Measurements from ENCODE around the gene SLC44A4.
"Not testable (repeated sequence)": the region's sequence is repeated elsewhere in the genome, so short reads cannot be mapped to it uniquely, and the experiment has no call there.

The SLC44A4 gene

DNA sequence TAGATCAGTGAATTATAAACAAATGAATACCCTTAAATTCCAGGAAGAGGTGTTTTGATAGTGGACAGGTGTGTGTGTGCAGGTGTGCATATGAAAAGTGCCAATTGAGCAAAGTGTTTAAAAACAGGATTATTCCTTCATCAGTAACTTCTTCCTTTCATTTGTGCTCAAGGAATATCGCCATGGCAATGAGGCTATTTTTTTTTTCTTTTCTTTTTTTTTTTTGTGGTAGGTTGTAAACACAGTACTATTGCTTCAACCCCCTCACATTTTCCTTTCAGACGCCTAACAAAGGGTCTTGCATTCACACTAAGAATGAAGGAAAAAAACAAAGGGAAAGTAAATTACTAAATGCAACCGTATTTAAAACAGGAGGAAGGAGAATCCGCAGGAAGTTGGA, 53.2 kb downstream of the SLC44A4 start:
- DNase-seq, result no peak

- DNase-seq, result not testable (repeated sequence)
Measured at GRCh38 chr6:31823592-31824196, 55.1 kb downstream of the SLC44A4 start.

DNA sequence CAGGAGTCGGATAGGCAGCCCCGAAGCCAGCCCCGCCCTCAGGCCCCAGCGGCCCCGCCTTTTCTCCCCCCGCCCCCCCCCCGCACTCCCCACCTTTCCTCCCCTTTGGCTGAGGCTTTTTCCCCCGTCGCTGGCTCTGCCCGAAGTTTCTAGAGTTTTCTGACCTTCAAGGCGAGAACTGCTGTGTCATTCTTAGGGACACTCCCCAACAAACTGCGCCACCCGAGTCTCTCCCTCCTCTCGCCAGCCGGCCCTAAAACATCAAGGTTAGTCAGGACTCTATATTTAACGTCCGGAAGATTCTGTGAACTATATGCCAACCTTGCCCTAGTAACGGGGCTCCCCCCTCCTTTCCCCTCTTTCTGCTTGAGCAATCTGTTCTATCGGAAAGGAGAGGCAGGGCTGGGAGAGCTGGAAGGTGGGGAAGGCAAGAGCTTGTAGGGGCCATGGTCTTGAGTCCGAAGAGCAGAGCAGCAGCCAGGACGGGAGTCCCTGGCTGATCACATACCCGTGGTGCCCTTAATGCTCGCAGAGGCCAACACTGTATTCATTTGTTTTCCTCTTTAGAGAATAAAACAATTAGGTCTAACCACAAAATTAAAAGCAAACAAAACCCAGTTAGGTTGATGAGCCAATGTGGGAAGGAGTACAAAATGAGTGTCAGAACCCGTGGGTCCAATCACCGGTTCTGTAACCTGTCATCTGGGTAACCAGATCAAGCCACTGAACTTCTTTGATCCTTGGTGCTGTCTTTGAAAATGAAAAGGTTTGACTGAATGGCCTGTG, 56.6 kb downstream of the SLC44A4 start:
- peak; percentile 52 for DNase-seq

DNA sequence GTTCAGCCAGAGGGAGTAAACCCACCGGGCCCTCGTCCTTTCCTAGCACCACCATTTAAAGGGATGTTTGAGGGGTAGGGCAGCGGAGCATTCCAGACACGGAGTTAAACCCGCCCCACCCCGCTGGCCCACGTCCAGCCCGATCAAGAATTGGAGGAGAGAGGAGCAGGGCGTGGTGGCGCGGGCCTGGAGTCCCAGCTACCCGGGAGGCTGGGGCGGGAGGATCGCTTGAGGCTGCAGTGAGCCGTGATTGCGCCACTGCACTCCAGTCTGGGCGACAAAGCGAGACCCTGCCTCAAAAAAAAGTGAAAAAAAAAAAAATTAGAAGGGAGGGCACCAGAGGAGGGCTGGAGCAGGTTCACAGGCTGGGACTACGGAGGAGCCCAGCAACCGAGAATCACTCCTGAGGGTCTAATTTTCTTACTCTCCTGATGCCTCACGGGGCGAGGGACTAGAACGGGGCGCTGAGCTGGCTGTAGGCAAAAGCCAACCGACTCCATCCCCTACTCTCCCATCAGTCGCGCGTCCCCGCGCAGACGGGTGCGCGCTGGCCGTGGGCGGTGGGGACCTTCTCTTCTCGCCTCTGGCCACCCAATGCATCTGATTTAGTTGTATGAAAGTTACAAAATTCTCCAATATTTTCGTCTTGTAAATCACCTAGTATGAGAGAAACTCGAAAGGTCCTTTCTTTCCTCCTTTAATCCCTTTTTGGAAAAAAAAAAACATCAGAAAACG, 57.3 kb downstream of the SLC44A4 start:
- DNase-seq, result peak; percentile 41

GRCh38 chr6:31820399-31820798, 58.4 kb downstream of the SLC44A4 start:
- DNase-seq, result not testable (repeated sequence)

DNA sequence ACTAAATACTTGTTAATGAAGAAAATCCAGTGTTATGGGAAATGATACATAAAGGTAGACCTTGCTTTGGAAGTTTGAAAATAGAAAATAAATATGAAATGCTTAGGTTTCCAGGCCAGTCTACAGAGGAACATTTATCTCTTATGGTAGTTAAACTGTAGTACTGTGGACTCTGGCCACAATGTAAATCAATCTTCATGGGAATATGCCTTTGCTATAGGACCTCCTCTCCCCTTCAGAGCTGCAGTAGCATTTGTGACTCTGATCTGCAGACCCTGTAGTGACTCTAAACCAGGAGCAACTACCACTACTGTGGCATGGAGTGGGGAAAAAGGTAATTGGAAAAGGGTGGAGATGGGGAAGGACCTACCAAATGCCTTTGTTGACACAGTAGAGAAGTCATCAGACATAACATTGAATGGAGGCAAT, 58.9 kb downstream of the SLC44A4 start:
- no peak for DNase-seq

DNA sequence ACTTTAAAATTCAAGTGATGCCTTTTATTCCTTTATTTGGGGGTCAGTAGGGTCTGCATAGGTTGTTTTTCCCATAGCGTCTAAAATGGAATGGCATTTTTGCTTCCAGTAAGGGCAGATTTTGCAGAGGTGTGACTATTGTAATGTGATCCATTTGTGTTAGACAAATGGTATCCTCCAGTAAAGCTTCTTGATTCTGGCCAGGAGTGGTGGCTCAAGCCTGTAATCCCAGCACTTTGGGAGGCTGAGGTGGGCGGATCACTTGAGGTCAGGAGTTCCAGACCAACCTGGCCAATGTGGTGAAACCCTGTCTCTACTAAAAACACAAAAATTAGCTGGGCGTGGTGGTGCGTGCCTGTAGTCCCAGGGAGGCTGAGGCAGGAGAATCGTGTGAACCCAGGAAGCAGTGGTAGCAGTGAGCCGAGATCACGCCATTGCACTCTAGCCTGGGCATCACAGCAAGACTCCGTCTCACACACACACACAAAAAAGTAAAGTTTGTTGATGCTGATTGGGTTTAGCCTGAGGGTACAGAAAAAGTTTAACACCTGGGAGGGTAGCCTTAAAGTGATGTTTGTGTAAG, 60.8 kb downstream of the SLC44A4 start:
- not testable (repeated sequence) for DNase-seq

DNA sequence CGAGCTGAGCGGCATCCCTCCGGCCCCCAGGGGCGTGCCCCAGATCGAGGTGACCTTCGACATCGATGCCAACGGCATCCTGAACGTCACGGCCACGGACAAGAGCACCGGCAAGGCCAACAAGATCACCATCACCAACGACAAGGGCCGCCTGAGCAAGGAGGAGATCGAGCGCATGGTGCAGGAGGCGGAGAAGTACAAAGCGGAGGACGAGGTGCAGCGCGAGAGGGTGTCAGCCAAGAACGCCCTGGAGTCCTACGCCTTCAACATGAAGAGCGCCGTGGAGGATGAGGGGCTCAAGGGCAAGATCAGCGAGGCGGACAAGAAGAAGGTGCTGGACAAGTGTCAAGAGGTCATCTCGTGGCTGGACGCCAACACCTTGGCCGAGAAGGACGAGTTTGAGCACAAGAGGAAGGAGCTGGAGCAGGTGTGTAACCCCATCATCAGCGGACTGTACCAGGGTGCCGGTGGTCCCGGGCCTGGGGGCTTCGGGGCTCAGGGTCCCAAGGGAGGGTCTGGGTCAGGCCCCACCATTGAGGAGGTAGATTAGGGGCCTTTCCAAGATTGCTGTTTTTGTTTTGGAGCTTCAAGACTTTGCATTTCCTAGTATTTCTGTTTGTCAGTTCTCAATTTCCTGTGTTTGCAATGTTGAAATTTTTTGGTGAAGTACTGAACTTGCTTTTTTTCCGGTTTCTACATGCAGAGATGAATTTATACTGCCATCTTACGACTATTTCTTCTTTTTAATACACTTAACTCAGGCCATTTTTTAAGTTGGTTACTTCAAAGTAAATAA, 61.5 kb downstream of the SLC44A4 start:
- not testable (repeated sequence) for DNase-seq

DNA sequence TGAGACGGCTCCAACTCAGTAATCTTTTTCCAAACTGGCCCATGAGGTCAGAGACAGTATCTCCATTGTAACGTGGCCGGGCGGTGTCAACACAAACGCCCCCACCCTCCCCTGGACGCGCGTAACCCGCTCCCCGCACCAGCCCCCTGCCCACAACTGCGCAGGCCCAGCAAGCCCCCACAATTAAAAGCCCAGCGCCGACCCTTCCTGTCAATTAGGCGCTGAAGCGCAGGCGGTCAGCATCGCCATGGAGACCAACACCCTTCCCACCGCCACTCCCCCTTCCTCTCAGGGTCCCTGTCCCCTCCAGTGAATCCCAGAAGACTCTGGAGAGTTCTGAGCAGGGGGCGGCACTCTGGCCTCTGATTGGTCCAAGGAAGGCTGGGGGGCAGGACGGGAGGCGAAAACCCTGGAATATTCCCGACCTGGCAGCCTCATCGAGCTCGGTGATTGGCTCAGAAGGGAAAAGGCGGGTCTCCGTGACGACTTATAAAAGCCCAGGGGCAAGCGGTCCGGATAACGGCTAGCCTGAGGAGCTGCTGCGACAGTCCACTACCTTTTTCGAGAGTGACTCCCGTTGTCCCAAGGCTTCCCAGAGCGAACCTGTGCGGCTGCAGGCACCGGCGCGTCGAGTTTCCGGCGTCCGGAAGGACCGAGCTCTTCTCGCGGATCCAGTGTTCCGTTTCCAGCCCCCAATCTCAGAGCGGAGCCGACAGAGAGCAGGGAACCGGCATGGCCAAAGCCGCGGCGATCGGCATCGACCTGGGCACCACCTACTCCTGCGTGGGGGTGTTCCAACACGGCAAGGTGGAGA, 63.6 kb downstream of the SLC44A4 start, which contains the start of the genes HSPA1A and HSPA1L:
TSS of gene HSPA1A (plus strand) at position 519 of the 814 bp plus-strand sequence. CDS start at position 733, 214 bp downstream.
TSS of gene HSPA1L (minus strand) at position 259 of the 814 bp plus-strand sequence. CDS start 3,311 bp downstream, outside the sequence.
- peak; percentile 59 for DNase-seq

- peak; percentile 52 for DNase-seq
Measured at GRCh38 chr6:31814677-31815024, 64.1 kb downstream of the SLC44A4 start.

DNA sequence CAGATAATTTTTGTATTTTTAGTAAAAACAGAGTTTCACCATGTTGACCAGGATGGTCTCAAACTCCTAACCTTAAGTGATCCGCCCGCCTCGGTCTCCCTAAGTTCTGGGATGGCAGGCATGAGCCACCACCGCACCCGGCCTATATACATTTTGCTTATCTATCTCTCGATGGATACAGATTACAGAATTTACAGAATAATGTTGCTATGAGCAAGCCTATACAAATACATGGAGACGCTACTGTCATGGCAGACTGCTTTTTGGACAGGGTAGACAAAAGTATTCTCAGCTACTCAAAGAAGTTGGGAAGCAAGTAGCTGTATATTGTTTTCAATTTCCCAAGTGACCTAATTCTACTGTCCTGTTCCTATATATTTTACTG, 65.3 kb downstream of the SLC44A4 start:
- no peak for DNase-seq
